HCT116 (cell line): ENCODE measurements around the gene PASD1.

ENCODE experiments used
- CTCF ChIP-seq, 3 experiments: fragments of 200-600 bp in 1 of 3; sonication (generic) in 1 of 3; IDR thresholded peaks in 2 of 3; conservative IDR thresholded peaks in 1 of 3; 2 replicates each; pipeline ENCODE4 v1.5.1; 2012 to 2017; ENCODE audit warnings: low read depth in 2 of 3, low read length in 2 of 3, antibody characterized with exemption in 1 of 3, borderline replicate concordance in 1 of 3, control low read depth in 1 of 3, mild to moderate bottlenecking in 1 of 3, mixed read lengths in 1 of 3, mixed run types in 1 of 3, moderate library complexity in 1 of 3; ENCODE audit not compliant: insufficient read depth in 1 of 3
- EZH2 ChIP-seq: fragments of 200-600 bp; sonication (generic); IDR thresholded peaks from 2 replicates; pipeline ENCODE4 v1.6.1; 2017; ENCODE audit warnings: antibody characterized with exemption, mixed run types
- POLR2A ChIP-seq: IDR thresholded peaks from 2 replicates; pipeline ENCODE4 v1.7.0; 2011; ENCODE audit warnings: borderline replicate concordance; ENCODE audit not compliant: insufficient read depth, insufficient read length; ENCODE audit errors: extremely low read depth
- SP1 ChIP-seq: IDR thresholded peaks from 2 replicates; pipeline ENCODE4 v1.6.1; 2012; ENCODE audit warnings: low read depth
- SRF ChIP-seq: IDR thresholded peaks from 2 replicates; pipeline ENCODE4 v1.6.1; 2012; ENCODE audit warnings: low read depth

DNA sequence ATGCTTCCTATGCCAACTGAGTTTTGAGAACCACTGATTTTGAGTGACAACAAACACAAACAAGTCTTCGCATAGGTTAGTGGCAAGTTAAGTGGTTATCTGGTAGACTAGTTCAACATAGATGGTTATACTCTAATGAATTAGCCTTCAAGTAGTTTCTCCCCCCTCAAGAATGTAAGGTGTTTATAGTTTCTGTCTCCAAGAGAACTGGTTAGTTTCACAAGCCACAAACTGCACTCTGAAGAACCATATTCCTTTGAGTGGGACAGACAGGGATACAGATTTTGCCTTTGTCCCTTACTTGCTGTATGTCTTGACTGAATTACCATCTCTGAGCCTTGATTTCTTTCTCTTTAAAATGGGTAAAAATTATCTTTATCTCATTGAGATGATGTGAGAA, 41.5 kb downstream of the PASD1 start:
- TF ChIP-seq EZH2 = no peak
- TF ChIP-seq POLR2A = no peak
- TF ChIP-seq CTCF (IDR thresholded peaks at IDR 0.05 in 2 of 3, conservative IDR thresholded peaks at IDR 0.05 in 1 of 3; ENCODE audit: borderline replicate concordance in 1 of 3, insufficient read depth in 1 of 3, low read depth in 2 of 3, low read length in 2 of 3) = no peak
- no peak for TF ChIP-seq SRF
- no peak for TF ChIP-seq SP1
